Kidney epithelial cell (primary cell): Measurements from ENCODE around the gene FBN1. TPM values are rescaled to one million over a fixed set of nuclear protein-coding genes. Genes with fewer than 3 reads are reported as not detected.

Experiments used
- DNase-seq: peaks from one replicate; pipeline ENCODE4 v3.0.0-alpha.2; 2010; ENCODE audit warnings: low read depth
- H3K27me3 ChIP-seq: 2 replicates; pipeline ENCODE4 v1.6.0; 2011; ENCODE audit warnings: low read length; ENCODE audit not compliant: control insufficient read depth, insufficient read depth
- H3K36me3 ChIP-seq: 2 replicates; pipeline ENCODE4 v1.5.1; 2011; ENCODE audit warnings: low read length; ENCODE audit not compliant: control insufficient read depth, insufficient read depth
- H3K4me3 ChIP-seq: 2 replicates; pipeline ENCODE4 v1.5.1; 2011; ENCODE audit warnings: low read depth, mild to moderate bottlenecking, control low read depth, low read length
- CTCF ChIP-seq: IDR thresholded peaks from 2 replicates; pipeline ENCODE4 v1.5.1; 2011; ENCODE audit warnings: mild to moderate bottlenecking, moderate library complexity, low read length, control low read depth, inconsistent platforms; ENCODE audit not compliant: insufficient read depth, poor library complexity, severe bottlenecking
- total RNA-seq: library from RNA; depleted of rRNA; stranded (reverse); fragments of >200 nt; gene quantifications from 2 replicates; pipeline ENCODE4 v1.2.3, GENCODE V29; 2015

Gene FBN1
- total RNA-seq, 1 donor from 2014 or later, result 35.9 TPM

- Histone ChIP-seq H3K27me3 (no peaks in the 10 kb centered on the region), H3K4me3 (no peak overlapping the region), H3K36me3 (no peaks in the 10 kb centered on the region)
- TF ChIP-seq CTCF, result no peak
- DNase-seq, result no peak
Observed at GRCh38 chr15:48681353-48681752, 35.8 kb upstream of the FBN1 start.

- H3K4me3 ChIP-seq, result no peak overlapping the region
- no peak for TF ChIP-seq CTCF
- no peak for DNase-seq
- no peaks in the 10 kb centered on the region for H3K27me3 ChIP-seq
- no peaks in the 10 kb centered on the region for H3K36me3 ChIP-seq
Observed at GRCh38 chr15:48680841-48681240, 35.3 kb upstream of the FBN1 start.

- no peak for TF ChIP-seq CTCF
- no peak for DNase-seq
- no peaks in the 10 kb centered on the region for H3K36me3 ChIP-seq
- H3K27me3 ChIP-seq, result no peaks in the 10 kb centered on the region
- no peak overlapping the region for H3K4me3 ChIP-seq
Observed at GRCh38 chr15:48679952-48680351, 34.4 kb upstream of the FBN1 start.

GRCh38 chr15:48678851-48679250, 33.3 kb upstream of the FBN1 start:
- no peaks in the 10 kb centered on the region for H3K36me3 ChIP-seq
- TF ChIP-seq CTCF, result no peak
- no peak for DNase-seq
- no peak overlapping the region for H3K4me3 ChIP-seq
- H3K27me3 ChIP-seq, result no peaks in the 10 kb centered on the region

- no peak for DNase-seq
- Histone ChIP-seq H3K36me3 (no peaks in the 10 kb centered on the region), H3K4me3 (no peak overlapping the region), H3K27me3 (no peaks in the 10 kb centered on the region)
- no peak for TF ChIP-seq CTCF
Observed at GRCh38 chr15:48677821-48678220, 32.3 kb upstream of the FBN1 start.

GRCh38 chr15:48675436-48675835, 29.9 kb upstream of the FBN1 start:
- no peaks in the 10 kb centered on the region for H3K36me3 ChIP-seq
- H3K4me3 ChIP-seq, result no peak overlapping the region
- no peak for DNase-seq
- no peaks in the 10 kb centered on the region for H3K27me3 ChIP-seq
- TF ChIP-seq CTCF, result no peak
